HepG2 (cell line): ENCODE data around the gene PRSS23. TPM values are rescaled to one million over a fixed set of nuclear protein-coding genes. Genes with fewer than 3 reads are reported as not detected.

Experiments used
- ATAC-seq: fragments of 200-7000 bp; cut with Tn5 transposase; 3 replicates; pipeline ENCODE4 v1.9.1; 2020; ENCODE audit warnings: mild to moderate bottlenecking, moderate library complexity
- BruUV-seq: library from RNA; stranded (reverse); fragments of 400-500 nt; replicated peaks from 2 replicates; lab custom pipeline; 2021; lab: Mats Ljungman, UMichigan
- CTCF ChIA-PET: fragments of 300-600 bp; formaldehyde crosslinking; extraction: SDS; loops from one replicate; lab custom pipeline; 2021; ENCODE audit warnings: low total read pairs, inconsistent platforms, low intra/inter-chr PET ratio; lab: Yijun Ruan, JAX
- POLR2A ChIA-PET: fragments of 350-600 bp; sonication (Branson Sonifier 250); formaldehyde crosslinking; loops from one replicate; lab custom pipeline; 2020; ENCODE audit warnings: antibody characterized with exemption, inconsistent platforms; lab: Yijun Ruan, JAX
- DNase-seq: peaks from one replicate; pipeline ENCODE4 v3.0.0-alpha.2; 2015; ENCODE audit warnings: low spot score
- FAIRE-seq: peaks from 3 replicates; lab custom pipeline; 2011; peaks lifted over from hg19 to GRCh38; lab: Jason Lieb, UNC
- H2AFZ ChIP-seq: one replicate; pipeline ENCODE4 v1.6.1; 2011; ENCODE audit warnings: low read length, inconsistent platforms
- H3K27ac ChIP-seq: fragments of 300-600 bp; 3 replicates; pipeline ENCODE4 v1.8.0; 2011; ENCODE audit warnings: mixed run types, mild to moderate bottlenecking, mixed read lengths, low read length, inconsistent platforms; ENCODE audit not compliant: insufficient read depth; ENCODE audit errors: extremely low read length
- H3K27me3 ChIP-seq, 2 experiments: fragments of 200-600 bp in 1 of 2; 2 replicates in 1 of 2; 3 replicates in 1 of 2; pipeline versions ENCODE4 v1.6.0 to v1.8.0; 2011; ENCODE audit warnings: low read length in 2 of 2, mild to moderate bottlenecking in 2 of 2, moderate library complexity in 2 of 2, inconsistent platforms in 1 of 2; ENCODE audit not compliant: insufficient read depth in 2 of 2, control insufficient read depth in 1 of 2
- H3K36me3 ChIP-seq, 2 experiments: fragments of 200-600 bp in 1 of 2; replicated peaks in 1 of 2; 2 replicates in 1 of 2; 3 replicates in 1 of 2; pipeline versions ENCODE4 v1.5.1 to v1.8.0; 2011; ENCODE audit warnings: low read length in 2 of 2, inconsistent platforms in 1 of 2; ENCODE audit not compliant: insufficient read depth in 2 of 2, control insufficient read depth in 1 of 2
- H3K4me1 ChIP-seq: 2 replicates; pipeline ENCODE4 v1.5.1; 2012; ENCODE audit warnings: low read length, inconsistent platforms; ENCODE audit not compliant: insufficient read depth
- H3K4me2 ChIP-seq: 2 replicates; pipeline ENCODE4 v1.6.0; 2011; ENCODE audit warnings: low read depth, low read length, inconsistent platforms
- H3K4me3 ChIP-seq, 3 experiments: fragments of 200-600 bp in 1 of 3; sonication (generic), shearing (Covaris generic) in 1 of 3; replicated peaks in 1 of 3; 2 replicates each; pipeline ENCODE4 v1.5.1; 2011 to 2016; ENCODE audit warnings: low read length in 3 of 3, inconsistent platforms in 2 of 3, low read depth in 2 of 3, mild to moderate bottlenecking in 2 of 3, control low read depth in 1 of 3, mixed read lengths in 1 of 3; ENCODE audit not compliant: insufficient read depth in 1 of 3
- H3K79me2 ChIP-seq: one replicate; pipeline ENCODE4 v1.6.1; 2011; ENCODE audit warnings: low read length, inconsistent platforms; ENCODE audit not compliant: insufficient read depth
- H3K9ac ChIP-seq: 2 replicates; pipeline ENCODE4 v1.6.0; 2011; ENCODE audit warnings: mild to moderate bottlenecking, low read depth, low read length, inconsistent platforms; ENCODE audit not compliant: insufficient read depth
- H3K9me3 ChIP-seq: 2 replicates; pipeline ENCODE4 v1.5.1; 2012; ENCODE audit warnings: mild to moderate bottlenecking, low read length
- H4K20me1 ChIP-seq: 2 replicates; pipeline ENCODE4 v1.6.0; 2011; ENCODE audit warnings: inconsistent platforms, mild to moderate bottlenecking, low read length, moderate library complexity; ENCODE audit not compliant: insufficient read depth
- BHLHE40 ChIP-seq: IDR thresholded peaks from 2 replicates; pipeline ENCODE4 v1.6.1; 2011; ENCODE audit warnings: low read length, improper control_type of control experiment
- ELF1 ChIP-seq: sonication (generic); formaldehyde crosslinking; IDR thresholded peaks from 2 replicates; pipeline ENCODE4 v1.4.0; 2020; ENCODE audit warnings: missing genetic modification reagents
- HDAC1 ChIP-seq: sonication (generic); formaldehyde crosslinking; IDR thresholded peaks from 2 replicates; pipeline ENCODE4 v1.5.1; 2020; ENCODE audit warnings: mild to moderate bottlenecking, missing genetic modification reagents
- KDM5B ChIP-seq: sonication (generic); formaldehyde crosslinking; IDR thresholded peaks from 2 replicates; pipeline ENCODE4 v1.4.0; 2020; ENCODE audit warnings: missing genetic modification reagents, mild to moderate bottlenecking, borderline replicate concordance
- KLF9 ChIP-seq: IDR thresholded peaks from 2 replicates; pipeline ENCODE4 v1.6.1; 2016; ENCODE audit warnings: low read depth
- MAFF ChIP-seq: IDR thresholded peaks from 2 replicates; pipeline ENCODE4 v1.6.1; 2011; ENCODE audit warnings: low read depth, low read length, improper control_type of control experiment
- MAFK ChIP-seq, 2 experiments: IDR thresholded peaks in 1 of 2; conservative IDR thresholded peaks in 1 of 2; 2 replicates each; pipeline ENCODE4 v1.6.1; 2011; ENCODE audit warnings: improper control_type of control experiment in 2 of 2, low read length in 2 of 2
- MLLT10 ChIP-seq: sonication (generic); formaldehyde crosslinking; IDR thresholded peaks from 2 replicates; pipeline ENCODE4 v1.4.0; 2020; ENCODE audit warnings: missing genetic modification reagents
- PAF1 ChIP-seq: IDR thresholded peaks from 2 replicates; pipeline ENCODE4 v1.6.1; 2016; ENCODE audit warnings: missing genetic modification reagents, missing compliant biosample characterization
- PHB2 ChIP-seq: fragments of 450-650 bp; IDR thresholded peaks from 2 replicates; pipeline ENCODE4 v1.6.1; 2018; ENCODE audit not compliant: partially characterized antibody
- REXO4 ChIP-seq: sonication (generic); formaldehyde crosslinking; IDR thresholded peaks from 2 replicates; pipeline ENCODE4 v1.8.0; 2022; ENCODE audit warnings: missing genetic modification reagents, mild to moderate bottlenecking, borderline replicate concordance
- SALL2 ChIP-seq: sonication (generic); formaldehyde crosslinking; IDR thresholded peaks from 2 replicates; pipeline ENCODE4 v1.8.1; 2023; ENCODE audit warnings: mild to moderate bottlenecking, missing genetic modification reagents, inconsistent platforms
- ZNF136 ChIP-seq: sonication (generic); formaldehyde crosslinking; IDR thresholded peaks from 2 replicates; pipeline ENCODE4 v1.8.1; 2022; ENCODE audit warnings: low read depth, mild to moderate bottlenecking, moderate library complexity, missing genetic modification reagents
- ZNF350 ChIP-seq: sonication (generic); formaldehyde crosslinking; IDR thresholded peaks from 2 replicates; pipeline ENCODE4 v1.4.0; 2020; ENCODE audit warnings: mild to moderate bottlenecking, low read depth, missing genetic modification reagents, borderline replicate concordance
- ZNF589 ChIP-seq: sonication (generic); formaldehyde crosslinking; conservative IDR thresholded peaks from 2 replicates; pipeline ENCODE4 v1.8.0; 2022; ENCODE audit warnings: mild to moderate bottlenecking, moderate library complexity, missing genetic modification reagents
- ZNF772 ChIP-seq: sonication (generic); formaldehyde crosslinking; IDR thresholded peaks from 2 replicates; pipeline ENCODE4 v1.5.0; 2020; ENCODE audit warnings: mild to moderate bottlenecking, missing genetic modification reagents
- WGBS: methylation state at CpG from one replicate; pipeline ENCODE4 v1.1.6; 2017; ENCODE audit warnings: low lambda C conversion rate; 5-methylcytosine and 5-hydroxymethylcytosine counted together
- in situ Hi-C: cut with HindIII; loops from 2 replicates; pipeline ENCODE4 v1.10.0; 2017; ENCODE audit warnings: low pct_unique_long_range_greater_than_20kb; ENCODE audit not compliant: extremely low pct_ligation_motif_present
- intact Hi-C: fragments of 100-400 bp; cut with micrococcal nuclease; formaldehyde crosslinking; loops from one replicate; pipeline ENCODE4 v1.10.0; 2022; ENCODE audit not compliant: unreplicated experiment
- polyA plus RNA-seq, 8 experiments: library from polyadenylated mRNA; depleted of rRNA in 3 of 8; stranded (reverse) in 7 of 8; unstranded in 1 of 8; fragments of >200 nt; fragmentation: Illumina TruSeq in 4 of 8; extraction: Trizol in 4 of 8; gene quantifications; 2 replicates each; pipeline versions ENCODE4 v1.2.1 to v1.2.3, GENCODE V29; 2011 to 2016; ENCODE audit warnings: low read depth in 4 of 8, missing spikeins in 1 of 8, mixed read lengths in 1 of 8; ENCODE audit not compliant: insufficient read depth in 1 of 8
- total RNA-seq, 5 experiments: library from RNA; depleted of rRNA; stranded (reverse); fragments of >200 nt; fragmentation: Illumina TruSeq; extraction: Trizol; gene quantifications; 2 replicates each; pipeline ENCODE4 v1.2.3, GENCODE V29; 2016; ENCODE audit warnings: low read depth in 1 of 5

The PRSS23 gene
- total and polyA plus RNA-seq, 2 of the 13 experiments (the other 11 are each of a cell fraction or from before 2014, with no cell fraction given) = 0.20 to 0.30 TPM

GRCh38 chr11:86805873-86806310 lies 5.5 kb downstream of the PRSS23 start:
- no peak for ATAC-seq
- Histone ChIP-seq H3K9ac (no peak overlapping the region), H4K20me1 (no peaks in the 10 kb centered on the region), H3K27me3 (peaks cover 3 to 30% of the 10 kb centered on the region in 2 experiments; a peak in 4 of 5 replicates), H3K79me2 (no peaks in the 10 kb centered on the region), H2AFZ (no peak overlapping the region), H3K4me3 (no peak overlapping the region), H3K36me3 (no peaks in the 10 kb centered on the region), H3K4me1 (peaks cover 2% of the 10 kb centered on the region; the same call in 1 of the 2 replicates), H3K27ac (no peak overlapping the region), H3K9me3 (no peaks in the 10 kb centered on the region), H3K4me2 (no peak overlapping the region)
- no peak for FAIRE-seq
- peak; percentile 76 for TF ChIP-seq MAFF
- TF ChIP-seq ZNF136 (CRISPR knock-in tag) = no peak
- TF ChIP-seq MAFK (conservative IDR thresholded peaks at IDR 0.05 in 1 of 2, IDR thresholded peaks at IDR 0.05 in 1 of 2; ENCODE audit: low read length in 2 of 2) = peak; percentile 69 to 83; a peak in 3 of 4 replicates
- ChIA-PET POLR2A (no interaction called here), CTCF (no interaction called here)
- intact Hi-C loops (no loop called here), in situ Hi-C loops (loop anchor here (25.0 kb wide), 1 partner anchor 444 kb away; the partner anchor contains the start of gene CCDC81)
- no peak for DNase-seq
- WGBS = 4% methylated on average over 2 of the region's 2 CpGs
- BruUV-seq = no TSS peak

GRCh38 chr11:86806903-86807302 lies 6.6 kb downstream of the PRSS23 start:
- Histone ChIP-seq H3K36me3 (no peaks in the 10 kb centered on the region), H3K4me1 (no peaks in the 10 kb centered on the region), H3K27ac (no peak overlapping the region), H4K20me1 (no peaks in the 10 kb centered on the region), H3K79me2 (no peaks in the 10 kb centered on the region), H3K4me3 (no peak overlapping the region), H2AFZ (no peak overlapping the region), H3K9ac (no peak overlapping the region), H3K4me2 (no peak overlapping the region), H3K27me3 (peaks cover under 1 to 20% of the 10 kb centered on the region in 2 experiments; a peak in 4 of 5 replicates), H3K9me3 (no peaks in the 10 kb centered on the region)
- no TSS peak for BruUV-seq
- no peak for FAIRE-seq
- no peak for DNase-seq
- ChIA-PET POLR2A (no interaction called here), CTCF (no interaction called here)
- ATAC-seq = no peak
- intact Hi-C loops = no loop called here
- TF ChIP-seq ELF1 = no peak
- no peak for TF ChIP-seq BHLHE40
- TF ChIP-seq ZNF772 (CRISPR knock-in tag) = no peak
- no peak for TF ChIP-seq KDM5B (CRISPR knock-in tag)
- no peak for TF ChIP-seq SALL2 (CRISPR knock-in tag)
- TF ChIP-seq MLLT10 (CRISPR knock-in tag) = no peak
- no peak for TF ChIP-seq HDAC1 (CRISPR knock-in tag)
- no peak for TF ChIP-seq ZNF350 (CRISPR knock-in tag)
- no peak for TF ChIP-seq PAF1
- no peak for TF ChIP-seq ZNF589 (CRISPR knock-in tag)
- no peak for TF ChIP-seq REXO4 (CRISPR knock-in tag)
- TF ChIP-seq KLF9 (CRISPR knock-in tag) = no peak
- TF ChIP-seq PHB2 = no peak
- WGBS = 8% methylated on average over 3 of the region's 3 CpGs
- in situ Hi-C loops = loop anchor here (25.0 kb wide), 1 partner anchor 445 kb away; the partner anchor contains the start of gene CCDC81
